Measurements from ENCODE around the gene ABCG4.
"Not testable (repeated sequence)": the region's sequence is repeated elsewhere in the genome, so short reads cannot be mapped to it uniquely, and the experiment has no call there.

ABCG4 gene

DNA sequence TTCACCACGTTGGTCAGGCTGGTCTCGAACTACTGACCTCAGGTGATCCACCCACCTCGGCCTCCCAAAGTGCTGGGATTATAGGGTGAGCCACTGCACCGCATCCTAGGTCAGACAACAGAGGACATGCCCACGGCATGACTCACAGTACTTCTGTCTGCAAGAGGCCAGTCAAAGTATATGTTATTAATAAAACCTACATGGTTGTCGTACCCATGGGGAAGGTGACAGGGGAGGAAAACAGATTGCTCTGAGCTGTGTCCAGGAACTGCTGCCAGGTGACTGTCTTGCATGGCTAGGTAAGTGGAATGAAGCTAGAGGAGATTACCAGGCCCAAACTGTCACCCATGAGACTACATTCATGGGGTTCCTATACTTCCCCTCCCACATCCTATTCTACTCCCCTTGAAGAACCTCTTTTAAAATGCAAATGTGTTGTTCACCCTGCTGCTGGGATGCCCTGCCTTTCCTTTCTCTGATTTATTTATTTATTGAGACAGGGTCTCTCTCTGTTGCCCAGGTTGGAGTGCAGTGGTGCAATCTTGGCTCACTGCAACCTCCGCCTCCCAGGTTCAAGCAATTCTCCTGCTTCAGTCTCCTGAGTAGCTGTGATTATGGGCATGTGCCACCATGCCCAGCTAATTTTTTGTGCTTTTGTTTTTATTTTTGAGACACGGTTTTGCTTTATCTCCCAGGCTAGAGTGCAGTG lies 17.7 kb downstream of the ABCG4 start:
- no peak overlapping the region for H3K27ac ChIP-seq (ENCODE audit: low read depth, low read length)
- no peak overlapping the region for H3K9ac ChIP-seq (ENCODE audit: low read length)
- H3K4me1 ChIP-seq (ENCODE audit: control insufficient read depth, insufficient read depth, low read length) = peaks cover 6% of the 10 kb centered on the region
- H3K4me3 ChIP-seq (ENCODE audit: low read length) = no peak overlapping the region
- H3K27me3 ChIP-seq (ENCODE audit: control insufficient read depth, insufficient read depth, low read length) = no peaks in the 10 kb centered on the region
- H3K36me3 ChIP-seq (ENCODE audit: control insufficient read depth, insufficient read depth, low read length) = no peaks in the 10 kb centered on the region

DNA sequence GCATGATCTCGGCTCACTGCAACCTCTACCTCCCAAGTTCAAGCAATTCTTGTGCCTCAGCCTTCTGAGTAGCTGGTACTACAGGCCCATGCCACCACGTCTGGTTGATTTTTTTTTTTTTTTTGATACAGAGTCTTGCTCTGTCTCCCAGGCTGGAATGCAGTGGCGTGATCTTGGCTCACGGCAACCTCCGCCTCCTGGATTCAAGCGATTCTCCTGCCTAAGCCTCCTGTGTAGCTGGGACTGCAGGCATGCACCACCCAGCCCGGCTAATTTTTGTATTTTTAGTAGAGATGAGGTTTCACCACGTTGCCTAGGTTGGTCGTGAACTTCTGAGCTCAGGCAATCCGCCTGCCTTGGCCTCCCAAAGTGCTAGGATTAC lies 18.2 kb downstream of the ABCG4 start:
- H3K4me1 ChIP-seq (ENCODE audit: control insufficient read depth, insufficient read depth, low read length); H3K9ac ChIP-seq (ENCODE audit: low read length); H3K4me3 ChIP-seq (ENCODE audit: low read length); H3K36me3 ChIP-seq (ENCODE audit: control insufficient read depth, insufficient read depth, low read length); H3K27ac ChIP-seq (ENCODE audit: low read depth, low read length); H3K27me3 ChIP-seq (ENCODE audit: control insufficient read depth, insufficient read depth, low read length): not testable (repeated sequence)

DNA sequence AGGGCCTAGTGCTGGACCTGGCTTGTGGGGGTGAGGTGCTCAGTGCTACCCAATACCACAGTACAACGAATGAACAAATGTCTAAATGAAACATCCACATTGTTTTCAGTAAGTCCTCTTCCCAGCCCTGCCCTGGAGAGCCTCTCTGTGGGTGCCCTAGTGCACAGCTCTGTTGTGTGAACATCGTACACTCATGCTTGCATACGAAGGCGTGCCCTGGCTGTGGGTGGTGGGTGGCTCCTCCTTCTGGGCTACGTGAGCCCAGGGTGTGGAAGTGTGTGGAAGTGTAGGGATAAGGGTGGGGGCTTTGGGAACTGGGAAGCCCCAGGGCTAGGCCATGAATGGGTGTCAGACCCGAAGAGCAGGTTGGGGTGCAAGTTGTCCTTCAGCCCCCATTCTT lies 19.1 kb downstream of the ABCG4 start:
- H3K27ac ChIP-seq (ENCODE audit: low read depth, low read length) = no peak overlapping the region

DNA sequence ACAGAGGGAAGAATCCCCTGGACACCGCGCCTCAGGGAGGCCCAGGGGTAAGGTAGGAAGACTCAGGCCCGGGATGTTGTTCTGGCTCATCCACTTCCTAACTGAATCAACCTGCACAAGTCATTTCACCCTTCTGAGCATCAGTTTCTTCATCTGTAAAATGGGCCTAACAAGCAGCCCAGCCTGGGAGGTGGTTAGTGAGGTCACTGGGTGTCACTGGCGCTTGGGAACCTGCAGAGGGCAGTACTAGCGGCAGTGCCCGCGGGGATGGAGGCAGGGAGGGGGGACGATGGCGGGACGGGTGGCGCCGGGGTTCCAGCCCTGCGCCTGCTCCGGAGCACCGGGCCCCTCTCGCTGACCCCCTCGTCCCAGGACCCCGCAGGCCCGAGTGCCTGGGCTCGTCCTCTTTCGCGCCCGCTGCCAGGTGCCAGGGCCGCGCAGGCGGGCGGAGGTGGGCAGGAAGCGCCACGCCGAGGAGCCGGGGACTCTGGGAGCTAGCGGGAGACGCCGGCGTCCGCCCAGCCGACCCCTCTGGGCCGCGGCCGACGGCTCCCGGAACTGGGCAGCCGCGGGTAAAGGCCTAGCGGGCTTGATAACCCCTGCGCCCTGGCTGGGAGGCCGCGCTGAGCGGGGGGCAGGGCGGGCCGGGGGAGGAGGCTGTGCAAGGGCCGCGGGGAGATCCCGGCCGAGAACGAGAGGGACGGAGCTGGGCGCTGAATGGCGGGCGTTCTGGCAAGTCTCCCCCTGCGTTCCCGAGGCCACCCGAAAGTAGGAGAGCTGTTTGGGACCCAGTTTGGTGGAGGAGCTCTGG lies 19.8 kb downstream of the ABCG4 start, which contains the start of gene NLRX1:
Gene NLRX1, plus strand, starts transcription at position 255 of the 811 bp plus-strand sequence. CDS start 2,679 bp downstream, outside the sequence.
- no peaks in the 10 kb centered on the region for H3K27me3 ChIP-seq (ENCODE audit: control insufficient read depth, insufficient read depth, low read length)
- peaks cover 6% of the 10 kb centered on the region for H3K4me1 ChIP-seq (ENCODE audit: control insufficient read depth, insufficient read depth, low read length)
- peak within 1 kb of the TSS; percentile 77 for H3K9ac ChIP-seq (ENCODE audit: low read length)
- H3K4me3 ChIP-seq (ENCODE audit: low read length) = peak within 1 kb of the TSS; percentile 84
- H3K36me3 ChIP-seq (ENCODE audit: control insufficient read depth, insufficient read depth, low read length) = peaks cover 4% of the 10 kb centered on the region
- H3K27ac ChIP-seq (ENCODE audit: low read depth, low read length) = peak within 1 kb of the TSS; percentile 92

More for the DNA sequence above, 19.1 kb downstream of the ABCG4 start:
- peaks cover 2% of the 10 kb centered on the region for H3K36me3 ChIP-seq (ENCODE audit: control insufficient read depth, insufficient read depth, low read length)
- H3K27me3 ChIP-seq (ENCODE audit: control insufficient read depth, insufficient read depth, low read length) = no peaks in the 10 kb centered on the region
- no peak overlapping the region for H3K4me3 ChIP-seq (ENCODE audit: low read length)
- peaks cover 6% of the 10 kb centered on the region for H3K4me1 ChIP-seq (ENCODE audit: control insufficient read depth, insufficient read depth, low read length)
- H3K9ac ChIP-seq (ENCODE audit: low read length) = no peak overlapping the region

DNA sequence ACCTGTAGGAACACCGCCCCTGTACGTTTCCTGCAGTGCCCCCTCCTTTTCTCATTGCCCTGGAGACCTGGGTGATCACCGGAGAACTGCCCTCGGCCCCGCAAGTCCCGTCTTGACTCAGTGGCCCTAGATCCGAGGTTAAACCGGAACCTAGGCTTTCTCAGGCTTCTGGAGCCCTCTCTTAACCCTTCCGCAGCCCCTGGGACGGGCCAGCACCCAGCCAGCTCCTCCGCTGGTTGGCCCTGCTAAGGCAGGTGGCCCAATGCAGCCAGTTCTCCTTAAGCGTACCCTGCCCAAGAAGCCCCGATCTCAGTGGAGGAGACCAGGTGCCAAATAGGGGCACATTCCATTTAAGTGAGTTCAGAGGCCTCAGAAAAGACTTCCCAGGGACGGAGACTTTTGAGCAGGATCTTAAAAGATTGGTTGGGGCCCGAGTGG lies 20.4 kb downstream of the ABCG4 start:
- Histone ChIP-seq H3K4me1 (ENCODE audit: control insufficient read depth, insufficient read depth, low read length) (peaks cover 6% of the 10 kb centered on the region), H3K36me3 (ENCODE audit: control insufficient read depth, insufficient read depth, low read length) (peaks cover 5% of the 10 kb centered on the region)

DNA sequence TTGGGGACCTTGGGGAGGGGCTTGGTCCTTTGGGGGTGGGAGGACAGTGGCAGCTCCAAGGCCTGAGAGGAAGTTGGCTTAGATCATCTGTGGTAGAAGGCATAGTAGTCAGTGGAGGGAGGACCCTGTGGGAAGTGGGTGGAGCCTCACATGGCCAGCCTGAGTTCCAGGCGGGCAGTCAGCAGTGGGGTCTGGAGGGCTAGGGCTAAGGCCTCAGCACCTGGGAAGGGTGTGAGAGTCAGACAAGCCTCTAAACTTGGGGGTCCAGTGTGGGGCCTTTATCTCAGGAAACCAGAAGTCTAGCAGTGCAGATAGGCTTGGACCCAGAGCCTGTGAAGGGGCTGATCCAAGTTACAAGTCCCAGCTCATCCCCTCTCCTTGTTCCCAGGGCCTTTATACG lies 23.7 kb downstream of the ABCG4 start:
- no peak overlapping the region for H3K9ac ChIP-seq (ENCODE audit: low read length)
- no peak overlapping the region for H3K27ac ChIP-seq (ENCODE audit: low read depth, low read length)
- no peaks in the 10 kb centered on the region for H3K27me3 ChIP-seq (ENCODE audit: control insufficient read depth, insufficient read depth, low read length)
- peaks cover 6% of the 10 kb centered on the region for H3K4me1 ChIP-seq (ENCODE audit: control insufficient read depth, insufficient read depth, low read length)
- peaks cover 12% of the 10 kb centered on the region for H3K36me3 ChIP-seq (ENCODE audit: control insufficient read depth, insufficient read depth, low read length)
- H3K4me3 ChIP-seq (ENCODE audit: low read length) = no peak overlapping the region

More for the DNA sequence above, 20.4 kb downstream of the ABCG4 start:
- peak overlapping the region; percentile 84 for H3K4me3 ChIP-seq (ENCODE audit: low read length)
- no peaks in the 10 kb centered on the region for H3K27me3 ChIP-seq (ENCODE audit: control insufficient read depth, insufficient read depth, low read length)
- H3K9ac ChIP-seq (ENCODE audit: low read length) = peak overlapping the region; percentile 77
- peak overlapping the region; percentile 92 for H3K27ac ChIP-seq (ENCODE audit: low read depth, low read length)

DNA sequence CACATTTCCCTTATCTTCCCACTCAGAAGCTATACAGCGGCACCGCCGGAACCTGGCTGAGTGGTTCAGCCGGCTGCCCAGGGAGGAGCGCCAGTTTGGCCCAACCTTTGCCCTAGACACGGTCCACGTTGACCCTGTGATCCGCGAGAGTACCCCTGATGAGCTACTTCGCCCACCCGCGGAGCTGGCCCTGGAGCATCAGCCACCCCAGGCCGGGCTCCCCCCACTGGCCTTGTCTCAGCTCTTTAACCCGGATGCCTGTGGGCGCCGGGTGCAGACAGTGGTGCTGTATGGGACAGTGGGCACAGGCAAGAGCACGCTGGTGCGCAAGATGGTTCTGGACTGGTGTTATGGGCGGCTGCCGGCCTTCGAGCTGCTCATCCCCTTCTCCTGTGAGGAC lies 24.6 kb downstream of the ABCG4 start:
- Histone ChIP-seq H3K4me1 (ENCODE audit: control insufficient read depth, insufficient read depth, low read length) (peaks cover 2% of the 10 kb centered on the region), H3K36me3 (ENCODE audit: control insufficient read depth, insufficient read depth, low read length) (peaks cover 14% of the 10 kb centered on the region), H3K27me3 (ENCODE audit: control insufficient read depth, insufficient read depth, low read length) (no peaks in the 10 kb centered on the region), H3K4me3 (ENCODE audit: low read length) (no peak overlapping the region), H3K9ac (ENCODE audit: low read length) (no peak overlapping the region), H3K27ac (ENCODE audit: low read depth, low read length) (no peak overlapping the region)

DNA sequence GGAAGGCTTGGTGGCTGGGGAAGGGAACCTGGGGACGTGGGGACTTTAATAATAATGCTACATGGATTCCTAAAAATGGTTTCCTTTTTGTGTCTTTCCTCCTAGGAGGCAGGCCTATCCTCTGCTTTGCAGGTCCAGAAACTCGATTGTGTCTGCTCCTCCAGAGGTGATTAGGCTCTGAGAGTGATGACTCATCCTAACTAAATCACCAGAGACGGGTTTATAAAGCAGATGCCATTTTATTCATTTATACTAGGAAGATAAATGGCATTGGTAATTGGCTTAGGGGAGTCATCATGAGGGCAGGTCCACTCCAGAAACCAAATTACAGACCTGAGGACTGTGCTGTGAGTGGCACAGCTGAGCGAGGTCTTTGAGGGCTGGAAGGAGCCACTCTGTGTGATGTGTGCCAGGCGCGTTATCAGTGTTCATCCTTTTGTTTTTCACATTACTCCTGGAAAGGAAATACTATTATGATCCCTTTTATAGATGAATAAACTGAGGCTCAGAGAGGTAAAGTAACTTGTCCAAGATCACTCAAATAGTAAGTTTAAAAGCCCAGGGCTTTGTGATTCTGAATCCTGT lies 26.7 kb downstream of the ABCG4 start:
- Histone ChIP-seq H3K4me3 (ENCODE audit: low read length) (no peak overlapping the region), H3K27me3 (ENCODE audit: control insufficient read depth, insufficient read depth, low read length) (no peaks in the 10 kb centered on the region), H3K27ac (ENCODE audit: low read depth, low read length) (no peak overlapping the region), H3K36me3 (ENCODE audit: control insufficient read depth, insufficient read depth, low read length) (peaks cover 17% of the 10 kb centered on the region), H3K9ac (ENCODE audit: low read length) (no peak overlapping the region), H3K4me1 (ENCODE audit: control insufficient read depth, insufficient read depth, low read length) (no peaks in the 10 kb centered on the region)

DNA sequence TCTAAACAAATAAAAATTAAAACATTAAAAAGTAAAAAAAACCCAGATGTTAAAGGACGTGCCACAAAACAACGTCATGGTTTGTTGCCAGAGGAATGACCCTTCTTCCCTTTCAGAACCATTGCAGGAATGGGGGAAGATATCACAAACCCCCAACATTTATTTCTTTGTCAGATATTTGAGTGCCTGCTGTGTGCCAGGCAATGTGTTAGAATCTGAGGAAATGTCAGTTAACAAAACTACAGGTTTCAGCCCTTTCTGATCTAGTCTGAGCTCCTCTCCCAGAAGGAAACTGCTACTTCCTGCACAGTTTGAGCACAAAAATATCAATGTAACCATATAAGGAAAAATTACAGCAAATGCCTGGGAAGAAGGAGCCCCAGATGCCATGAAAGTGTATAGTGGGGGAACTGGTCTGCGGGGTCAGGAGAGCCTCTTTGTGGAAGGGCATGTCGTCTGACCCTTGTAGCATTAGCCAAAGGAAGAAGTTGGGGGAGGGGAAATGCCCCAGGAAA lies 29.4 kb downstream of the ABCG4 start:
- no peaks in the 10 kb centered on the region for H3K27me3 ChIP-seq (ENCODE audit: control insufficient read depth, insufficient read depth, low read length)
- H3K4me3 ChIP-seq (ENCODE audit: low read length) = no peak overlapping the region
- H3K27ac ChIP-seq (ENCODE audit: low read depth, low read length) = no peak overlapping the region
- H3K9ac ChIP-seq (ENCODE audit: low read length) = no peak overlapping the region
- peaks cover 20% of the 10 kb centered on the region for H3K36me3 ChIP-seq (ENCODE audit: control insufficient read depth, insufficient read depth, low read length)
- no peaks in the 10 kb centered on the region for H3K4me1 ChIP-seq (ENCODE audit: control insufficient read depth, insufficient read depth, low read length)

DNA sequence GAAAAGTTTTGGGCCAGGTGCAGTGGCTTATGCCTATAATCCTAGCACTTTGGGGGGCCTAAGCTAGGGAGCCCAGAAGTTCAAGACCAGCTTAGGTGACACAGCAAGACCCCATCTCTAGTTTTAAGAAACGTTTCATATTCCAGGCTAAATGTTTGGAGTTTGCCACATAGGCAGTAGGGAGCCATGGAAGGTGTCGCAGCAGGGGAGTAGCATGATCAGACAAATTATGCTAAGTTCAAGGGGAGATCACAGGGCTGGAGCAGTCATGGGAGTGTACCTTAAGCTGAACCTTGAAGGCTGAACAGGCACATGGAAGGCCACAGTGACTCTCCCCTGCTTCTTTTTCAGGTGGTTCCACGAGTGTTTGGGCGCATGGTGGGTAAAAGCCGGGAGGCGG lies 30.5 kb downstream of the ABCG4 start:
- Histone ChIP-seq H3K36me3 (ENCODE audit: control insufficient read depth, insufficient read depth, low read length) (peaks cover 19% of the 10 kb centered on the region), H3K4me1 (ENCODE audit: control insufficient read depth, insufficient read depth, low read length) (no peaks in the 10 kb centered on the region), H3K4me3 (ENCODE audit: low read length) (no peak overlapping the region), H3K27me3 (ENCODE audit: control insufficient read depth, insufficient read depth, low read length) (no peaks in the 10 kb centered on the region), H3K9ac (ENCODE audit: low read length) (no peak overlapping the region), H3K27ac (ENCODE audit: low read depth, low read length) (no peak overlapping the region)

DNA sequence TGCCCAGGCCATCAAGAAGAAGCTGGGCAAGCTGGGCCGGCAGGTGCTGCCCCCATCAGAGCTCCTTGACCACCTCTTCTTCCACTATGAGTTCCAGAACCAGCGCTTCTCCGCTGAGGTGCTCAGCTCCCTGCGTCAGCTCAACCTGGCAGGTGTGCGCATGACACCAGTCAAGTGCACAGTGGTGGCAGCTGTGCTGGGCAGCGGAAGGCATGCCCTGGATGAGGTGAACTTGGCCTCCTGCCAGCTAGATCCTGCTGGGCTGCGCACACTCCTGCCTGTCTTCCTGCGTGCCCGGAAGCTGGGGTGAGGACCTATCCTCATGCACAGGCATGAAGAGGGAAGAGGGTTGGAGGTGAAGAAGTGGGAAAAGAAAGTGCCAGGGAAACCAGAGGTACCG lies 31.1 kb downstream of the ABCG4 start:
- peaks cover 12% of the 10 kb centered on the region for H3K36me3 ChIP-seq (ENCODE audit: control insufficient read depth, insufficient read depth, low read length)

More for the DNA sequence above, 31.1 kb downstream of the ABCG4 start:
- Histone ChIP-seq H3K27me3 (ENCODE audit: control insufficient read depth, insufficient read depth, low read length) (no peaks in the 10 kb centered on the region), H3K4me3 (ENCODE audit: low read length) (no peak overlapping the region), H3K27ac (ENCODE audit: low read depth, low read length) (no peak overlapping the region), H3K4me1 (ENCODE audit: control insufficient read depth, insufficient read depth, low read length) (no peaks in the 10 kb centered on the region), H3K9ac (ENCODE audit: low read length) (no peak overlapping the region)
